GM21786 (cell line): Measurements from ENCODE around the gene PPP1R13B.
A peak's percentile ranks its signal among the peaks of the same experiment; 100 is the strongest.
"Not testable (repeated sequence)": the region's sequence is repeated elsewhere in the genome, so short reads cannot be mapped to it uniquely, and the experiment has no call there.

Source experiments
- ATAC-seq: cut with Tn5 transposase; IDR thresholded peaks from one replicate; pipeline ENCODE4 v1.9.1; 2021; ENCODE audit not compliant: unreplicated experiment

The PPP1R13B gene

GRCh38 chr14:103847451-103848174 lies at the start of gene PPP1R13B:
TSS of gene PPP1R13B (minus strand) at chr14:103847575. CDS start at chr14:103847307, 268 bp downstream.
- peak; percentile 83 for ATAC-seq

- no peak for ATAC-seq
Measured at GRCh38 chr14:103896578-103896977, 49.2 kb upstream of the PPP1R13B start.

GRCh38 chr14:103894723-103895059 lies 47.3 kb upstream of the PPP1R13B start:
- ATAC-seq: no peak

- ATAC-seq: no peak
Measured at GRCh38 chr14:103894034-103894722, 46.8 kb upstream of the PPP1R13B start.

- ATAC-seq: no peak
Measured at GRCh38 chr14:103892247-103892646, 44.9 kb upstream of the PPP1R13B start.

- ATAC-seq: no peak
Measured at GRCh38 chr14:103891667-103892215, 44.4 kb upstream of the PPP1R13B start.

GRCh38 chr14:103890821-103891666 lies 43.7 kb upstream of the PPP1R13B start:
- no peak for ATAC-seq

- ATAC-seq: no peak
Measured at GRCh38 chr14:103890052-103890371, 42.6 kb upstream of the PPP1R13B start.

GRCh38 chr14:103889313-103890051 lies 42.1 kb upstream of the PPP1R13B start:
- no peak for ATAC-seq

GRCh38 chr14:103889002-103889312 lies 41.6 kb upstream of the PPP1R13B start:
- ATAC-seq: not testable (repeated sequence)

- no peak for ATAC-seq
Measured at GRCh38 chr14:103887557-103888115, 40.3 kb upstream of the PPP1R13B start.

- ATAC-seq: no peak
Measured at GRCh38 chr14:103887170-103887501, 39.8 kb upstream of the PPP1R13B start.

- ATAC-seq: no peak
Measured at GRCh38 chr14:103886304-103887169, 39.2 kb upstream of the PPP1R13B start.

GRCh38 chr14:103885509-103885932 lies 38.1 kb upstream of the PPP1R13B start:
- no peak for ATAC-seq

- ATAC-seq: no peak
Measured at GRCh38 chr14:103884854-103885253, 37.5 kb upstream of the PPP1R13B start.

GRCh38 chr14:103883263-103883523 lies 35.8 kb upstream of the PPP1R13B start:
- ATAC-seq: no peak

GRCh38 chr14:103882503-103883262 lies 35.3 kb upstream of the PPP1R13B start:
- ATAC-seq: no peak

- no peak for ATAC-seq
Measured at GRCh38 chr14:103881268-103882201, 34.2 kb upstream of the PPP1R13B start.
